Ovary (tissue), 3 donors: ENCODE data around the gene CXCR5.

Source experiments
- CTCF ChIP-seq, 3 donors: fragments of 450-650 bp in 2 of 3; fragments of 200-600 bp in 1 of 3; IDR thresholded peaks; one replicate each; pipeline versions ENCODE4 v1.5.1 to v1.8.0; 2016 to 2022; ENCODE audit warnings: antibody characterized with exemption in 3 of 3, mild to moderate bottlenecking in 1 of 3
- EP300 ChIP-seq: sonication (generic); formaldehyde crosslinking; IDR thresholded peaks from one replicate; pipeline ENCODE4 v1.6.1; 2017; ENCODE audit warnings: antibody characterized with exemption
- donor health status: DM: no; HTN: no; CAD: no.

- TF ChIP-seq CTCF (IDR thresholded peaks at IDR 0.05) (no peak), EP300 (no peak)
These were observed 12.8 kb downstream of the CXCR5 start for GRCh38 chr11:118896472-118896913.
